Kidney (tissue), 14 donors: Measurements from ENCODE around the gene ARHGAP42. TPM values are rescaled to one million over a fixed set of nuclear protein-coding genes. Genes with fewer than 3 reads are reported as not detected.

Experiments
- DNase-seq, 5 donors: peaks; one replicate each; pipeline ENCODE4 v3.0.0-alpha.2; 2013 to 2020
- FAIRE-seq: peaks from 2 replicates; lab custom pipeline; 2012; peaks lifted over from hg19 to GRCh38; lab: Jason Lieb, UNC
- H3K27ac ChIP-seq, 2 donors: one replicate each; pipeline ENCODE4 v1.7.0; 2013; ENCODE audit warnings: low read depth in 2 of 2, low read length in 2 of 2, inconsistent platforms in 1 of 2
- H3K27me3 ChIP-seq: one replicate; pipeline ENCODE4 v1.7.1; 2013; ENCODE audit warnings: low read length, inconsistent platforms; ENCODE audit not compliant: control insufficient read depth, insufficient read depth
- H3K36me3 ChIP-seq, 3 donors: one replicate each; pipeline versions ENCODE4 v1.7.0 to v1.7.1; 2013; ENCODE audit warnings: low read length in 3 of 3, control low read depth in 1 of 3, inconsistent platforms in 1 of 3; ENCODE audit not compliant: insufficient read depth in 3 of 3, control insufficient read depth in 2 of 3
- H3K4me1 ChIP-seq, 3 donors: one replicate each; pipeline versions ENCODE4 v1.7.0 to v1.7.1; 2013; ENCODE audit warnings: low read length in 3 of 3, inconsistent platforms in 1 of 3, low read depth in 1 of 3; ENCODE audit not compliant: control insufficient read depth in 2 of 3, insufficient read depth in 2 of 3
- H3K4me3 ChIP-seq, 3 donors: one replicate each; pipeline versions ENCODE4 v1.7.0 to v1.8.1; 2013; ENCODE audit warnings: low read length in 3 of 3, control low read depth in 1 of 3, inconsistent platforms in 1 of 3
- H3K9ac ChIP-seq, 3 donors: one replicate each; pipeline versions ENCODE4 v1.7.0 to v1.7.1; 2013; ENCODE audit warnings: low read length in 3 of 3, control low read depth in 1 of 3, inconsistent platforms in 1 of 3
- H3K9me3 ChIP-seq, 3 donors: one replicate each; pipeline versions ENCODE4 v1.7.0 to v1.7.1; 2013; ENCODE audit warnings: low read length in 3 of 3, control low read depth in 1 of 3, inconsistent platforms in 1 of 3; ENCODE audit not compliant: control insufficient read depth in 2 of 3, insufficient read depth in 1 of 3
- intact Hi-C: fragments of 100-400 bp; cut with DNase I; formaldehyde crosslinking; loops from one replicate; pipeline ENCODE4 v1.11.1; 2022
- polyA plus RNA-seq: library from polyadenylated mRNA; stranded (reverse); fragments of 350-450 nt; fragmentation: Illumina TruSeq; extraction: RNeasy Lipid Tissue Mini Kit (QIAGEN cat#74804); gene quantifications from one replicate; pipeline ENCODE4 v1.2.3, GENCODE V29; 2014; ENCODE audit warnings: low read depth, low replicate concordance; ENCODE audit not compliant: insufficient read depth
- total RNA-seq: library from RNA; stranded (reverse); fragmentation: NEBNext Ultra II Directional; extraction: Animal tissue kit (Norgen Biotek cat#: 25700); gene quantifications from one replicate; pipeline ENCODE4 v1.2.1, GENCODE V29; 2021
- TF ChIP-seq, protein P1 (sequence below): IDR thresholded peaks from 3 replicates; pipeline ENCODE4 v1.5.1; 2012; ENCODE audit warnings: mild to moderate bottlenecking, moderate library complexity, borderline replicate concordance; ENCODE audit not compliant: insufficient read depth; ENCODE audit errors: extremely low read depth
- donor health status: control.
- donor health status: control.
- donor health status: control.
- donor health status: control.
- donor health status: control.
- donor health status: DM: yes; HTN: yes; CAD: no.
- donor health status: Normal renal cell carcinoma (clear cell type).

The ARHGAP42 gene
- total and polyA plus RNA-seq, 2 donors from 2014 or later, result 4.2 to 18.9 TPM

DNA sequence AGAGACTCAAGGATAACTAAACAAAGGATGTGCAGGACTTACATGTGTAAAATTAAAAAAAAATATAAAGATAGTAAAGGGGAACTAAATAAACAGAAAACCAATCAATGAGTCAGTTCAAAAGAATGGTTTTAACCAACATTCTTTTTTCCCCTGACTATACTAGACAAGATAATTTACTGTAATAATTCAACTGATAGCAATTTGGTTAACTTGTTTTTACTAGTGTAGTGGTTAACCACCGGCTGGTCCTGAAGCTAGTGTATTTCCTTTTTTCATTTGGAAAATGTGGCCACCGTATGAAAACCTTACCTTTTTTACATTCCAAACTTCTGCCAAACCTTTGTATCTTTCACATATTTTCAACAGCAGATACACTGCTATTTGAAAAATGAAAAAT, 123.1 kb downstream of the ARHGAP42 start:
- H3K4me3 ChIP-seq, result no peak overlapping the region
- TF ChIP-seq, protein P1, sequence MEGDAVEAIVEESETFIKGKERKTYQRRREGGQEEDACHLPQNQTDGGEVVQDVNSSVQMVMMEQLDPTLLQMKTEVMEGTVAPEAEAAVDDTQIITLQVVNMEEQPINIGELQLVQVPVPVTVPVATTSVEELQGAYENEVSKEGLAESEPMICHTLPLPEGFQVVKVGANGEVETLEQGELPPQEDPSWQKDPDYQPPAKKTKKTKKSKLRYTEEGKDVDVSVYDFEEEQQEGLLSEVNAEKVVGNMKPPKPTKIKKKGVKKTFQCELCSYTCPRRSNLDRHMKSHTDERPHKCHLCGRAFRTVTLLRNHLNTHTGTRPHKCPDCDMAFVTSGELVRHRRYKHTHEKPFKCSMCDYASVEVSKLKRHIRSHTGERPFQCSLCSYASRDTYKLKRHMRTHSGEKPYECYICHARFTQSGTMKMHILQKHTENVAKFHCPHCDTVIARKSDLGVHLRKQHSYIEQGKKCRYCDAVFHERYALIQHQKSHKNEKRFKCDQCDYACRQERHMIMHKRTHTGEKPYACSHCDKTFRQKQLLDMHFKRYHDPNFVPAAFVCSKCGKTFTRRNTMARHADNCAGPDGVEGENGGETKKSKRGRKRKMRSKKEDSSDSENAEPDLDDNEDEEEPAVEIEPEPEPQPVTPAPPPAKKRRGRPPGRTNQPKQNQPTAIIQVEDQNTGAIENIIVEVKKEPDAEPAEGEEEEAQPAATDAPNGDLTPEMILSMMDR, result no peak
- H3K27me3 ChIP-seq, result no peaks in the 10 kb centered on the region
- intact Hi-C loops, result no loop called here
- DNase-seq (no peak), FAIRE-seq (no peak)
- H3K36me3 ChIP-seq, result no peaks in the 10 kb centered on the region
- H3K9me3 ChIP-seq, result no peaks in the 10 kb centered on the region
- no peak overlapping the region for H3K27ac ChIP-seq
- no peak overlapping the region for H3K9ac ChIP-seq
- peaks cover 0 to 4% (median 0%) of the 10 kb centered on the region in 3 donors for H3K4me1 ChIP-seq

DNA sequence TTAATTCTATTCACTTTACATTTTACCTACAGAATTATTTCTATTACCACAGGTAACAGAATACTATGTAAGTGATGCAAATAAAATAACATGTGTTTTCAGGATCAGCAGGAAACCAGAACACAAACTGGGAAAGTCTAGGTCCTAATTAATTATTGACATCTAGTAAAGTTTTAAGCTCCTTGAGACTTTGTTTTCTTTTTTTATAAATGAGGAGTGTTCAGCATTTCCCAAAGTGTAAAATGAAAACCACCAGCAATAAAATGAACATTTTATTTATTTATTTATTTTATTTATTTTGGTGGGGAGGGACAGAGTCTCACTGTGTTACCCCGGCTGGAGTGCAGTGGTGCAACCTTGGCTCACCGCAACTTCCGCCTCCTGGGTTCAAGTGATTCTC, 123.6 kb downstream of the ARHGAP42 start:
- intact Hi-C loops, result no loop called here
- H3K27ac ChIP-seq, result no peak overlapping the region
- no peaks in the 10 kb centered on the region for H3K27me3 ChIP-seq
- H3K4me1 ChIP-seq, result peaks cover 0 to 4% (median 0%) of the 10 kb centered on the region in 3 donors
- no peak overlapping the region for H3K4me3 ChIP-seq
- no peak overlapping the region for H3K9ac ChIP-seq
- no peaks in the 10 kb centered on the region for H3K9me3 ChIP-seq
- TF ChIP-seq, protein P1, result no peak
- FAIRE-seq (peak; percentile 79), DNase-seq (no peak)
- H3K36me3 ChIP-seq, result no peaks in the 10 kb centered on the region

DNA sequence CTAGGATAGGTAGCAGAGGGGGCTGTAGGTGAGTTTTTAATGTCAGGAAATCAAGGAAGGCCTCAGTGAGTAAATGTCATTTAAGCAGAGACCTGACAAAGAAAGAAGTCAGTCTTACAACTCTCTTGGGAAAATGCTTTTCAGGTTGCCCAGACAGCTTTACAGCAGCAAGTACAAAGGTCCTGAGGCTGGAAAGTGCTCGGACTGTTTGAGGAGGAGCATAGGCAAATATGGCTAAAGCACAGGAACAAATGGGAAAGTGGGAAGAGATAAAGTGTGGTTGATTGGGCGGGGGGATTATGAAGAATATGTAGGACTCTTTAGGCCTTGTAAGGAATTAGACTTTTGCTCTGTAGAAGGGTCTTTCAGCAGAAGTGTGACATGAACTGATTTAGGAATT, 125.4 kb downstream of the ARHGAP42 start:
- peaks cover 0 to 4% (median 0%) of the 10 kb centered on the region in 3 donors for H3K4me1 ChIP-seq
- no peaks in the 10 kb centered on the region for H3K36me3 ChIP-seq
- H3K27ac ChIP-seq, result no peak overlapping the region
- intact Hi-C loops, result no loop called here
- DNase-seq (no peak), FAIRE-seq (no peak)
- H3K9ac ChIP-seq, result no peak overlapping the region
- no peaks in the 10 kb centered on the region for H3K9me3 ChIP-seq
- TF ChIP-seq, protein P1, result no peak
- H3K27me3 ChIP-seq, result no peaks in the 10 kb centered on the region
- H3K4me3 ChIP-seq, result no peak overlapping the region

DNA sequence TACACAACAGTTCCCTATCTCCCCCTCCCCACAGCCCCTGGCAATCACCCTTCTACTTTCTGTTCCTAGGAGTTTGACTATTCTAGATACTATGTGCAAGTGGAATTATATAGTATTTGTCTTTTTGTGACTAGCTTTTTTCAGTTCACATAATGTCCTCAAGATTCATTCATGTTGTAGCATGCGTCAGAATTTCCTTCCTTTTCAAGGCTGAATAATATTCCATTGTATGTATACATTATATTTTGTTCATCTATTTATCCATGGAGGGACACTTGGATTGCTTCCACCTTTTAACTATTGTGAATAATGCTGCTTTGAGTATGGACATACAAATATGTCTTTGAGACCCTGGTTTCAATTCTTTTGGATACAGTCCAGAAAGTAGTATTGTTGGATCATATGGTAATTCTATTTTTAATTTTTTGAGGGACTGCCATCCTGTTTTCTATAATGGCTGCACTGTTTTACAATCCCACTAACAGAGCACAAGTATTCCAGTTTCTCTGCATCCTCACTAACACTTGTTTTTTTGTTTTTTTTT, 128.8 kb downstream of the ARHGAP42 start:
- intact Hi-C loops, result no loop called here
- Histone ChIP-seq H3K27ac (no peak overlapping the region), H3K4me1 (peaks cover 0 to 4% (median 0%) of the 10 kb centered on the region in 3 donors), H3K9ac (no peak overlapping the region), H3K4me3 (no peak overlapping the region), H3K9me3 (no peaks in the 10 kb centered on the region), H3K27me3 (no peaks in the 10 kb centered on the region), H3K36me3 (no peaks in the 10 kb centered on the region)
- FAIRE-seq (no peak), DNase-seq (no peak)
- TF ChIP-seq, protein P1, result no peak
